HG02678 (cell line): ENCODE data around the gene UBE2G2.
A peak's percentile ranks its signal among the peaks of the same experiment; 100 is the strongest.

ENCODE experiments used
- ATAC-seq: cut with Tn5 transposase; IDR thresholded peaks from one replicate; pipeline ENCODE4 v1.9.1; 2021; ENCODE audit warnings: mild to moderate bottlenecking, moderate library complexity; ENCODE audit not compliant: unreplicated experiment

The UBE2G2 gene

GRCh38 chr21:44801468-44802395, at the start of gene UBE2G2:
Gene UBE2G2 (minus strand): TSS chr21:44801820. CDS start chr21:44801748, 72 bp downstream.
- peak; percentile 85 for ATAC-seq

DNA sequence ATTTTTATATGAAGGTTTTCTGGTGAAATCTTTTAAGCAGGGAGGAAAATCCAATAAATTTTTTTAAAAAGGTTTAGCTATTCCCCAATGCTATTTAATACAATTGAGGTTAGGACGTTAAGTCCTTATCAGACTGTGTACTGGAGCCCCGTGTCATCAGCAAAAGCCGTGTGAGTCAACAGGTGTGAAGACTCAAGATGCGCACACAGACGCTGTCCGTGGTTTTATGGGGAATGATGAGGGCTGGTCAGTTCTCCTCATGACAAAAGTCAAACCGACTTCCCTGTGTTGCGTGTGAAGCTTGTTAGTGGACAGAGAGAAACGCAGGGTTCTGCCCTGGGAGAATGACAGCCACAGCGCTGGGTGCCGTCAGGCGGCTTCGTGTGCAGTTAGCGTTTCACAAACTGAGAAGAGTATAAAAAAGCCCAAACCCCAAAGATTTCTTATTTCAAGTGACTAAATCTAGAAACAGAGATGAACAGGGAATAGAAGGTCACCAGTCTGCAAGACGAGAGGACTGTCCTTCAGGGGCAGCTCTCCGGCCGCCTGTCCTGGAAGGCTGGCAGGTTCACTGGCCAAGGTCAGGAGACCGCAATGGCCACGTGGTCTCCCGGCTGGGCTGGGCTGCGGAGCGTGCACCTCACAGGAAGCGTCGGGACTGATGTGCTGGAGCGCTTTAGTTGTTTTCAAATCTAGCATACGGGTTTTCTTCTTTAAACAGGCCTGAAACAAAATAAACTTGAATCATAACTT, 49.5 kb upstream of the UBE2G2 start:
- no peak for ATAC-seq

DNA sequence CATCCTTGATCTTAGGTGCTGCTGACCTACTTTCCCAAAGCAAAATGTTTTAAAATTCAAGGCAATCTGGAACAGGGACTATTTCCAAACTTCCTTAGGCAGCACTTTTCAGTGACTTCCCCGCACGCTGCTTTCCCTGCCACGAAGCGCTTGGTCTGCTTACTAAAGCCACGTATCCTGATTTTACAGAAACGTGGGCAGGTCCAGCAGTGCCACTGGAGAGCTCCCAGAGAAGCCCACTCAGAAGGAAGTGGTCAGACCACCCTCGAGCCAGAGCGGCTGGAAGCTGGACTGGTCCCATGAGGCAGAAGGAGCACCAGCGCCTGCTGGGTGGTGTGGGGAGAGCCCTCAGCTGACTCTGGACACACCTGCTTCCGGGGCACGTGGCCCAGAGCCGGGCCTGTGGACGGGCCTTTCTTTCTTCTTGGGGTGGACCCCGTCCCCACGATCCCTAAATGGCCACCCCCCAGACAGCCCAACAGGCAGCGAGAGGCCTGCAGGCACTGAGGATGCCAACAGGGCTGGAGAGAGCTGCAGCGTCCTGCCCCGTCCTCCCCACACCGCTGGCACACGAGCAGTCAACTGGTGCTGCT, 48.7 kb upstream of the UBE2G2 start:
- no peak for ATAC-seq

- no peak for ATAC-seq
These were observed 48.1 kb upstream of the UBE2G2 start for GRCh38 chr21:44849616-44850130.

- ATAC-seq: no peak
These were observed 47.4 kb upstream of the UBE2G2 start for GRCh38 chr21:44848821-44849521.

- ATAC-seq: no peak
These were observed 45.8 kb upstream of the UBE2G2 start for GRCh38 chr21:44847261-44848056.

DNA sequence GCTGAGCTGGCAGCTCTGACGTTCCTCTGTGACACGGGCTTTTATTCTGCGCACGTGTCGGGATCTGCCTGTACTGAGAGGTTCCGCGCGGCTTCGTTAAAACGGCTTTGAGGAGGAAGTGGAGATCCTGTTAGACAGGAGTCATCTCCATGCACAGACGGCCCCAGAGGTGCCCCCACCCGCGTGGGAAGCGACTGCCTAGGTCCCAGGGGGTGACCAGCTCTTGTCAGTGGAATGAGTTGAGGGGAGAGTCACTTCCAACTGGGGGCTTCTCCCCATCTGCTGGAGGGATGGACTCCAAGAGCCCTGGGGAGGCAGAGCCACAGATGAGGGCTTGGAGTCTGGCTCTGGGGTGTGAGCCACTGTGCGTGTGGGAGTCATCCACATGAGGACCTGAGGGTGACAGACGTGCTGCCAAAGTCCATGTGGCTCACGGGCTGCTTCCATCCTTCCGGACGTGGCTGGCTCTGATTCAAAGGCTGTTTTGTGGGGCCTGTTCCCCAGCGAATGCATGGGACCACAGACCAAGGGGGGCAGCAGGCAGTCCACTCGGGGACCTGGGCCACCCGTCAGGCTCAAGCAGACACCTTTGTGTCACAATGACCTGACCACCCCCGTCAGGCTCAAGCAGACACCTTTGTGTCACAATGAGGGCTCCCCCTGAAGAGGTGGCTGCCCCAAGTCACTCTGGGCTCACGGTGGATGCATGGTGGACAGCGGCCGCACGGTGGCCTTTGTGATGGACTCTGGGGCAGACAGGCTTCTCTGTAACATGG, 45.1 kb upstream of the UBE2G2 start:
- ATAC-seq: no peak

- no peak for ATAC-seq
These were observed 44.5 kb upstream of the UBE2G2 start for GRCh38 chr21:44846224-44846484.

DNA sequence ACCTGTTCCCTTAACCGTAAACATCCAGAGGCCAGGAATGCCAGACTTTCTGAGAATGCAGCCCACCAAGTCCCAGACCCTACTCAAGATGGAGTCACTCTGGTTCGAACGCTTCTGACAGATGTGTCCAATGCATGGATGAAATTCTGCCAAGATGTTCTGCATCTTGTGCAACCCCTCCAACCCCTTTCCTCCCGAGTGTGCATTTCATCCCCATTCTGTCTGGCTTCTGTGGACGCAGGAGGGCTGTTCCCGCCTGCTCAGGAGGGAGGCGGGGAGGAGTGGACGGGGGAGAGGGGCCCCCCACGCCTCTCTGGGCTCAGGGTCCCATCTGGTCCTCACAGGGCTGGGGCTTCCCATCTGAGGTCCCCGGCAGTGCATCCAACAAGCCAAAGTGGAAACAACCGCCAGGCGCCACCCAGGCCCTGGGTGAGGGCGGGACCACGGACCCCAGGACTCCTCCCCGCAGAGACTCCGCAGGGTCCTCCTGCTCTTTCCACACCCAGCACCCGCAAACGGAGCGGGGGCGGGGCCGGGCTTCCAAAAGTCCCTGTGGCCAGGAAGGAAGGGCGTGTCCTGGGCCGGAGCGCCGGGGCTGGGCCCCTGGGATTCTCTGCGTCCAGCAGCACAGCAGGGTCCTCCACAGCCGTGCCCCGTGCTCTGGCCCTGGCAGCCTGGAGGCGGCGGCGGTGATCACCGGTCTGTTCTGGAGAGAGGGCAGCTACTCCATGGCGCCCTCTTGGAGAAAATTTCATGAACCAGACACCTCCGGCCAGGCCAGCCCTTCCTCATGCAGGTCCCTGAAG, 44.0 kb upstream of the UBE2G2 start:
- ATAC-seq: peak; percentile 56

- no peak for ATAC-seq
These were observed 42.6 kb upstream of the UBE2G2 start for GRCh38 chr21:44844256-44844655.

DNA sequence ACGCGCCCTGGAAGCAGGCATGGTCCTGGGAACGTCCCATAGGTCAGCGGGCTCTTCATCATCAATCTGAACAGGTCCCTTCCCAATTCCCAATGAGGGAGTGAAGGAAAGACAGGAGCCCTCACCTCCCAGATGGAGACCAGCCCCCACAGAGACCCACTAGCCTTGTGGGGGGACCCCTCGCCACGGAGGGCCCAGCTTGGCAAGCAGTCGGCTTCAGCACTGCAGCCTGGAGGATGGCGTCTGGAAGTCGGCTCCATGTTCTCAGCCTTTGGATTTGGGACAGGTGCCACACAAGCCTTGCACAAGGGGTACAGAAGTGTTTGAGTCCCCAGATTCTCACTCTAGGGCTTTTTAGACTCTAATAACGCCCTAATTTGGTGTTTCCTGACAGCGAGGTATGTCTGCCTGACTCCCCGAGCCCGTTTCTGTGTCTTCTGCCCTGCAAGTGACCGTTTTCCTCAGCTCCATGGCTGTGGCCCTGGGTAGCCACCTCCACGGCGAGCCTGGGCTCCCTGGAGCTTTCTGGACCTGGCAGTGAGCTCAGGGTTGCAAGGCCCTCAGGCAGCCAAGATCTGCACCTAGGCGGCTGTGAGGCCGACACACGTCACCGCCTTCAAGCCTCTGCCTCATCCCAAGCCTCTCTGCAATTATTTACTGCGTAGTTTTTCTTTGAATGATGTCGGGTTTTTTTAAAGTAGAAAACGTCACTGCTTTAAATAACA, 41.3 kb upstream of the UBE2G2 start:
- no peak for ATAC-seq

DNA sequence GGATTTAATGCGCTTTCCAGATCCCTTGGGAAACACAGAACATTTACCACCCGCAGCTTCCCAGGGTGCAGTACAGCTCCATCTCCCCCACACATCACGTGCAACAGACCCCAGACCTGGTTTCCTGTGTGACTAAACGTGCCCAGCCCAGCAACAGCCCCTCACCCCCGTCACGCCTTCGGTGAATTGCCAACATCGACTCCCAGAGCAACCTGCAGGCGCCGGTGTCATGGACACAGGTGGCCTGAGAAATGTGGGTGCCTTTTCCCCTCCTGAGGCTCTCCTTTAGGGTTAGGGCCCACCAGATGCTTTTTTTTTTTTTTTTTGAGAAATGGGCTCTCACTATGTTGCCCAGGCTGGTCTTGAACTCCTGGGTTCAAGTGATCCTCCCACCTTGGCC, 40.5 kb upstream of the UBE2G2 start:
- no peak for ATAC-seq

- no peak for ATAC-seq
These were observed 39.2 kb upstream of the UBE2G2 start for GRCh38 chr21:44840771-44841170.

- no peak for ATAC-seq
These were observed 37.3 kb upstream of the UBE2G2 start for GRCh38 chr21:44838951-44839350.

DNA sequence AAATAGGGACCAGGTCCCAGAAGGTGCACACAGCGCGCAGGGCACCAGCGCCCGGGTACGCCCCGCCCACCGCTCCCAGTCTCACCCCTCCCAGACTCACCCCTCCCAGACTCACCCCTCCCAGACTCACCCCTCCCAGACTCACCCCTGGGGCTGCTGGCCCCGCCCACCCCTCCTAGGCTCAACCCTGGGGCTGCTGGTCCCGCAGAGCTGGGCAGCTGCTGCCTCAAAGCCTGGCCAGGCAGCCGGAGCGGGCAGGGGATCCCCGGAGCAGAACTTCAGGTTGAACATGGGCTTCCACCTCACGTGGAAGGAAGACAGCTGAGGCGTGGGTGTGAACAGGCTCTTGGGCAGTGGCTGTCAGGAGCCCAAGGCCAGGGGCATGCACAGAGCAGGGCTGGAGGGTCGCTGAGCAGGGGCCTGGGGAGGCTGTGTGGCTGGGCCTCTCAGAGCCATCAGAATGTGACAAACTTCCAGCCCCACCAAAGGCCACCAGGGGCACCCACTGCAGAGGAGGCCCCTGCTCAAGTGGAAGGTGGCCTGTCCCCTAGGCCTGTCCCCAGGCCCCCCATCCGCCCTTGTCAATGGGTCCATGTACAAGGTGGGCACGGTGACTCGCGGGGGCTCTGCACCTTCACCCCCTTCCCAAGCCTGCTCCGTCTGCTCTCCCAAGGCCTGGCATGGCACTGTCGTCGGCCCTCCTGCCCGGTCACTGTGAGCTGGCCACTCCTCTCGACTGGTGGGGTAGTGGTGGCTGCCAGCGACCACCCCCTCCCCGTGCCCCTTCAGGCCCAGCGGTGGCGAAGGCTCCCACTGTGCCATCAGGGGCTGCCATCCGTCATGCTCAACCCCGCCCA, 36.6 kb upstream of the UBE2G2 start:
- ATAC-seq: no peak

DNA sequence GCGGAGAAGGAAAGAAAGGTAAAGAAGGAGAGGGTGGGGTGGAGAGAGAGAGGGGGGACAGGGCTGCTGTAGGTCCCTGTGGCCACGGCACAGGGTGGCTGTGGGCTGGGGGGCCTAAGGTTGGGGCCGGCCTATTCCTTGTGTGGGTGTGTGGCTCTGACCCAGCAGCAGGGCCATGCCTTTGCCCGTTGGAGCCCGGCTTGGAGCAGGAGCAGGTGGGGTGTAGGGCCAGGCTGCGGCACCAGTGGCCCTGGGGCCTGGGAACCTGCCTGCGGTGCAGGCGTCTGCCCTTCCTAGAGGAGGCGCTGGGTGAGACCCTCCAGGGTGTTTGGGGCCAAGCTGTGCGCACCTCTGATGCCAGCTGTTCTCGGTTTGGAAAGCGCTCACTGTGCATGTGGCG, 35.9 kb upstream of the UBE2G2 start:
- no peak for ATAC-seq
